Right hindlimb (tissue), 1 donor: Measurements from ENCODE around the gene TPPP.
A peak's percentile ranks its signal among the peaks of the same experiment; 100 is the strongest.

ENCODE experiments used
- DNase-seq: peaks from one replicate; pipeline ENCODE4 v3.0.0-alpha.2; 2018

The TPPP gene

GRCh38 chr5:676699-677076 lies 16.5 kb downstream of the TPPP start:
- DNase-seq, result no peak

- DNase-seq, result no peak
Observed at GRCh38 chr5:675871-676698, 17.1 kb downstream of the TPPP start.

- no peak for DNase-seq
Observed at GRCh38 chr5:675111-675870, 17.9 kb downstream of the TPPP start.

- peak; percentile 67 for DNase-seq
Observed at GRCh38 chr5:674630-675011, 18.5 kb downstream of the TPPP start.

GRCh38 chr5:673831-674629 lies 19.1 kb downstream of the TPPP start:
- no peak for DNase-seq

GRCh38 chr5:673161-673830 lies 19.9 kb downstream of the TPPP start:
- no peak for DNase-seq

- peak; percentile 91 for DNase-seq
Observed at GRCh38 chr5:672329-673160, 20.6 kb downstream of the TPPP start.

- peak; percentile 82 for DNase-seq
Observed at GRCh38 chr5:671459-672328, 21.5 kb downstream of the TPPP start.

- DNase-seq, result no peak
Observed at GRCh38 chr5:670396-671270, 22.5 kb downstream of the TPPP start.

- DNase-seq, result no peak
Observed at GRCh38 chr5:669842-670395, 23.2 kb downstream of the TPPP start.

GRCh38 chr5:669111-669841 lies 23.9 kb downstream of the TPPP start:
- no peak for DNase-seq

- no peak for DNase-seq
Observed at GRCh38 chr5:668283-668995, 24.7 kb downstream of the TPPP start.

GRCh38 chr5:666816-667498 lies 26.2 kb downstream of the TPPP start:
- no peak for DNase-seq

GRCh38 chr5:665956-666711 lies 27.0 kb downstream of the TPPP start:
- no peak for DNase-seq

GRCh38 chr5:665541-665955 lies 27.6 kb downstream of the TPPP start:
- no peak for DNase-seq

- no peak for DNase-seq
Observed at GRCh38 chr5:664994-665360, 28.2 kb downstream of the TPPP start.
